Keratinocyte (primary cell): ENCODE measurements around the gene MSRB1.

Source experiments
- CTCF ChIP-seq, 3 experiments: IDR thresholded peaks in 1 of 3; conservative IDR thresholded peaks in 1 of 3; optimal IDR thresholded peaks in 1 of 3; 2 replicates in 2 of 3; 3 replicates in 1 of 3; pipeline versions ENCODE3 to v1.5.1; 2011; ENCODE audit warnings: low read length in 3 of 3, mild to moderate bottlenecking in 3 of 3, moderate library complexity in 2 of 3, control low read depth in 1 of 3, inconsistent platforms in 1 of 3; ENCODE audit not compliant: insufficient read depth in 2 of 3; ENCODE audit errors: extremely low read depth in 1 of 3
- EZH2 ChIP-seq: IDR thresholded peaks from one replicate; pipeline ENCODE4 v1.6.1; 2012; ENCODE audit warnings: inconsistent platforms, mild to moderate bottlenecking, low read length, moderate library complexity

GRCh38 chr16:1972490-1972877 lies 29.5 kb upstream of the MSRB1 start:
- no peak for TF ChIP-seq CTCF (optimal IDR thresholded peaks at IDR 0.05 in 1 of 3, IDR thresholded peaks at IDR 0.05 in 1 of 3, conservative IDR thresholded peaks at IDR 0.05 in 1 of 3; ENCODE audit: extremely low read depth in 1 of 3, insufficient read depth in 2 of 3, low read length in 3 of 3)
- no peak for TF ChIP-seq EZH2
